ENCODE results near the gene CDH4.

Gene CDH4

DNA sequence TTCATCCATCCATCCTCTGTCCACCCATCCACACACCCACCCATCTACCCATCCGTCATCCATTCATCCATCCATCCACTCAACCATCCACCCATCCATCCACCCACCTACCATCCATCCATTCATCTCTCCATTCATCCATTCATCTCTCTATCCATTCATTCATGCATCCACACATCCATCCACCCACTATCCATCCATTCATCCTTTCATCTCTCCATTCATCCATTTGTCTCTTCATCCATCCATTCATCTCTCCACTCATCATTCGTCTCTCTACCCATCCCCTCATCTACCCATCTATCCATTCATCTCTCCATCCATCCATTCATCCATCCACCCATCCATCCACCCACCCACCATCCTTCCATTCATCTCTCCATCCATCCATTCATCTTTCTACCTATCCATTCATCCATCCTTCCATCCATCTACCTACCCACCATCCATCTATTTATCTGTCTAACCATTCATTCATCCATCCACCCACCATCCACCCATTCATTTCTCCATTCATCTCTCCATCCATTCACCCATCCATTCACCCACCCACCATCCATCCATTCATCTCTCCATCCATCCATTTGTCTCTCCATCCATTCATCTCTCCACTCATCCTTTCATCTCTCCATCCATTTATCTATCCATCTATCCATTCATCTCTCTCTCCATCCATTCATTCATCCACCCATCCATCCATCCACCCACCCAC, 538.2 kb downstream of the CDH4 start:
- TF ChIP-seq, protein P1, sequence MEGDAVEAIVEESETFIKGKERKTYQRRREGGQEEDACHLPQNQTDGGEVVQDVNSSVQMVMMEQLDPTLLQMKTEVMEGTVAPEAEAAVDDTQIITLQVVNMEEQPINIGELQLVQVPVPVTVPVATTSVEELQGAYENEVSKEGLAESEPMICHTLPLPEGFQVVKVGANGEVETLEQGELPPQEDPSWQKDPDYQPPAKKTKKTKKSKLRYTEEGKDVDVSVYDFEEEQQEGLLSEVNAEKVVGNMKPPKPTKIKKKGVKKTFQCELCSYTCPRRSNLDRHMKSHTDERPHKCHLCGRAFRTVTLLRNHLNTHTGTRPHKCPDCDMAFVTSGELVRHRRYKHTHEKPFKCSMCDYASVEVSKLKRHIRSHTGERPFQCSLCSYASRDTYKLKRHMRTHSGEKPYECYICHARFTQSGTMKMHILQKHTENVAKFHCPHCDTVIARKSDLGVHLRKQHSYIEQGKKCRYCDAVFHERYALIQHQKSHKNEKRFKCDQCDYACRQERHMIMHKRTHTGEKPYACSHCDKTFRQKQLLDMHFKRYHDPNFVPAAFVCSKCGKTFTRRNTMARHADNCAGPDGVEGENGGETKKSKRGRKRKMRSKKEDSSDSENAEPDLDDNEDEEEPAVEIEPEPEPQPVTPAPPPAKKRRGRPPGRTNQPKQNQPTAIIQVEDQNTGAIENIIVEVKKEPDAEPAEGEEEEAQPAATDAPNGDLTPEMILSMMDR (conservative IDR thresholded peaks at IDR 0.05) = no peak
- no peak for TF ChIP-seq ZFX (IDR thresholded peaks at IDR 0.05)

GRCh38 chr20:61791995-61792394, 539.9 kb downstream of the CDH4 start:
- TF ChIP-seq, protein P1 (conservative IDR thresholded peaks at IDR 0.05) = no peak
- no peak overlapping the region for H3K27ac ChIP-seq

More for the DNA sequence above, 538.2 kb downstream of the CDH4 start:
- no peak overlapping the region for H3K27ac ChIP-seq

- TF ChIP-seq ZFX (IDR thresholded peaks at IDR 0.05) = no peak
- TF ChIP-seq, protein P1 (conservative IDR thresholded peaks at IDR 0.05) = no peak
- no peak overlapping the region for H3K27ac ChIP-seq
Observed at GRCh38 chr20:61795669-61796630, 543.9 kb downstream of the CDH4 start.

DNA sequence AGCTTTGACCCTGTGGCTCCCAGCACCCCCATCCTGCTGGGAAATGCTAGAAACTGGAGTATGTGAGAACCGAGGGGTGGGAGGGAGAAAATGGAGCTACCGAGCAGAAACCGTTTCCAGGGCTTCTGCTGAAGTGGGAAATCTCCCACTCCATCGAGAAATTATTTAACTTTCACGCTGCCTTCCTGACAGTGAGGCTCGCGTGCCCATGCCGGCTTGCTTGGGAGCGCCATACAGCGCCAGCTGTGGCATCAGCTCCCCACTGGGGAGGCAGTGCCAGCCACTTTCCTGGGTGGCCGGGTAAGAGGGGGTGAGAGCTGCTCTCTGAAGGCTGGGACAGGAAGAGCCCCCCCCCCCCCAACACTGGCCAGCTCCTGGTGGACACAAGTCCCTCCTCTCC, 544.7 kb downstream of the CDH4 start:
- TF ChIP-seq ZFX (IDR thresholded peaks at IDR 0.05) = no peak
- TF ChIP-seq, protein P1 (conservative IDR thresholded peaks at IDR 0.05) = no peak
- no peak overlapping the region for H3K27ac ChIP-seq

- TF ChIP-seq, protein P1 (conservative IDR thresholded peaks at IDR 0.05) = no peak
- no peak for TF ChIP-seq ZFX (IDR thresholded peaks at IDR 0.05)
- H3K27ac ChIP-seq = no peak overlapping the region
Observed at GRCh38 chr20:61797200-61797599, 545.1 kb downstream of the CDH4 start.

DNA sequence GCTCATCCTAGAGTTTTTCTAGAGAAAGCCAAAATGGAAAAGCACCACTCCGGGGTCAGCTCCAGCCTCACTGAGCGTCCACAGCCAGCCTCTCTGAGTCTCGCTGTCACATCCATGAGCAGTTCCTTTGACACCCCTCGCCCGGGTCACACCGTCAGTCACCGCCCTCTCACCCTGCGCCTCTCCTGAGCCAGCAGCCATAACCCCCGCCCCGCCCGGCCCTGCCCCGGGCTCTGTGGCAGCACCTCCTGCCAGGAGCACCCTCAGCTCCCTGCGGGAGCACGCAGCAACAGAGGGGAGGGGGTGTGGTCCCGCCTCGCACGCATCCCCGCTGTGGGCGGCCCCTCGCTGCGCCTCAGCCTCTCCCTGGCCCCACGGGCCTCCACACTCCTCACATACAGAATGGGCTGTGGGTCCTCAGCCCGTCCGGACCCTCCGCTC, 545.9 kb downstream of the CDH4 start:
- H3K27ac ChIP-seq = no peak overlapping the region
- no peak for TF ChIP-seq ZFX (IDR thresholded peaks at IDR 0.05)
- TF ChIP-seq, protein P1 (conservative IDR thresholded peaks at IDR 0.05) = no peak

DNA sequence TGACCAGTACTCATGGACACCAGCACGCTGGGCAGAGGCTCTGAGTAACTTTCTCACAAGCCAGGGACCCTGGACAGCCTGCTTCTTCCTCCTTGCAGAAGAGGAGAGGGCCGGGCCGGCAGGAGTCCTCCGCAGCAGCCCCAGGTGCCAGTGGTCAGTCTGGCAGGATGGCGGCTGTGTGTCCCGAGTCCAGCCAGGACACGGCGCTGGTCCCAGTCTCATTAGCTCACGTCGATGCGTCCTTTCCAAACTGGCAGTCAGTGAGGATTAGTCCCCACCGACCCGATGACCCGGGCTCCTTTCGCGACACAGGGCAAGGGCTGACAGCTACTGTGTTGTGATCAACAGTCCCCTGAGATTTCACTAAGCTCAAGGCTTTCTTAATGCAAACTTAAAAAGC, 546.6 kb downstream of the CDH4 start:
- no peak for TF ChIP-seq ZFX (IDR thresholded peaks at IDR 0.05)
- TF ChIP-seq, protein P1 (conservative IDR thresholded peaks at IDR 0.05) = no peak
- H3K27ac ChIP-seq = no peak overlapping the region

Measured in C4-2B (cell line).